ENCODE measurements around the gene GIPC2.
"Not testable (repeated sequence)": the region's sequence is repeated elsewhere in the genome, so short reads cannot be mapped to it uniquely, and the experiment has no call there.

GIPC2 gene

GRCh38 chr1:78070210-78070609 is 24.4 kb downstream of the GIPC2 start:
- no peak for DNase-seq

- peak; percentile 1 for DNase-seq
Observed at GRCh38 chr1:78070758-78071157, 25.0 kb downstream of the GIPC2 start.

- no peak for DNase-seq
Observed at GRCh38 chr1:78071696-78072095, 25.9 kb downstream of the GIPC2 start.

GRCh38 chr1:78072216-78072615 is 26.4 kb downstream of the GIPC2 start:
- no peak for DNase-seq

GRCh38 chr1:78073441-78073840 is 27.7 kb downstream of the GIPC2 start:
- DNase-seq, result no peak

GRCh38 chr1:78075621-78076020 is 29.9 kb downstream of the GIPC2 start:
- no peak for DNase-seq

- DNase-seq, result no peak
Observed at GRCh38 chr1:78078358-78078757, 32.6 kb downstream of the GIPC2 start.

GRCh38 chr1:78079580-78079979 is 33.8 kb downstream of the GIPC2 start:
- no peak for DNase-seq

GRCh38 chr1:78080767-78081166 is 35.0 kb downstream of the GIPC2 start:
- no peak for DNase-seq

- DNase-seq, result no peak
Observed at GRCh38 chr1:78081980-78082860, 36.5 kb downstream of the GIPC2 start.

GRCh38 chr1:78084639-78085038 is 38.9 kb downstream of the GIPC2 start:
- not testable (repeated sequence) for DNase-seq

GRCh38 chr1:78086697-78087096 is 40.9 kb downstream of the GIPC2 start:
- DNase-seq, result no peak

GRCh38 chr1:78088015-78088414 is 42.2 kb downstream of the GIPC2 start:
- no peak for DNase-seq

GRCh38 chr1:78088486-78088885 is 42.7 kb downstream of the GIPC2 start:
- no peak for DNase-seq

GRCh38 chr1:78089010-78089409 is 43.2 kb downstream of the GIPC2 start:
- no peak for DNase-seq

- no peak for DNase-seq
Observed at GRCh38 chr1:78090472-78091133, 44.8 kb downstream of the GIPC2 start.

- peak; percentile 1 for DNase-seq
Observed at GRCh38 chr1:78091215-78091813, 45.5 kb downstream of the GIPC2 start.

GRCh38 chr1:78091886-78092285 is 46.1 kb downstream of the GIPC2 start:
- no peak for DNase-seq

- DNase-seq, result no peak
Observed at GRCh38 chr1:78092643-78093042, 46.9 kb downstream of the GIPC2 start.

- no peak for DNase-seq
Observed at GRCh38 chr1:78093560-78093959, 47.8 kb downstream of the GIPC2 start.

- DNase-seq, result no peak
Observed at GRCh38 chr1:78094639-78095038, 48.9 kb downstream of the GIPC2 start.

- DNase-seq, result no peak
Observed at GRCh38 chr1:78095593-78095992, 49.8 kb downstream of the GIPC2 start.

- no peak for DNase-seq
Observed at GRCh38 chr1:78096017-78096416, 50.3 kb downstream of the GIPC2 start.

GRCh38 chr1:78096976-78097375 is 51.2 kb downstream of the GIPC2 start:
- DNase-seq, result no peak

Measured in NCI-H69 (cell line).